ENCODE results near the gene SPATA19.

The SPATA19 gene

GRCh38 chr11:133823211-133823610 is 22.1 kb downstream of the SPATA19 start:
- no peak for TF ChIP-seq NFIC (IDR thresholded peaks at IDR 0.05)
- no peak for TF ChIP-seq TEAD4 (IDR thresholded peaks at IDR 0.05)
- TF ChIP-seq ZBTB7A (IDR thresholded peaks at IDR 0.05; ENCODE audit: low read depth): no peak
- TF ChIP-seq EGR1 (IDR thresholded peaks at IDR 0.05): no peak
- TF ChIP-seq REST (IDR thresholded peaks at IDR 0.05; ENCODE audit: low read depth): no peak
- TF ChIP-seq FOXM1 (IDR thresholded peaks at IDR 0.05; ENCODE audit: borderline replicate concordance, low read depth): no peak
- no peak for TF ChIP-seq USF1 (IDR thresholded peaks at IDR 0.05)
- no peak for TF ChIP-seq TAF1 (IDR thresholded peaks at IDR 0.05; ENCODE audit: low read depth)

GRCh38 chr11:133821776-133822175 is 23.5 kb downstream of the SPATA19 start:
- TF ChIP-seq TCF12 (IDR thresholded peaks at IDR 0.05; ENCODE audit: low read depth): no peak
- peak; percentile 52 for TF ChIP-seq RAD21 (IDR thresholded peaks at IDR 0.05; ENCODE audit: low read depth)
- no peak for TF ChIP-seq CEBPB (IDR thresholded peaks at IDR 0.05)

GRCh38 chr11:133819746-133820315 is 25.5 kb downstream of the SPATA19 start:
- TF ChIP-seq EGR1 (IDR thresholded peaks at IDR 0.05): no peak
- no peak for TF ChIP-seq USF1 (IDR thresholded peaks at IDR 0.05)
- TF ChIP-seq CREB1 (IDR thresholded peaks at IDR 0.05; ENCODE audit: low read depth): no peak
- no peak for TF ChIP-seq TCF12 (IDR thresholded peaks at IDR 0.05; ENCODE audit: low read depth)
- no peak for TF ChIP-seq CEBPB (IDR thresholded peaks at IDR 0.05)
- no peak for TF ChIP-seq RAD21 (IDR thresholded peaks at IDR 0.05; ENCODE audit: low read depth)

- TF ChIP-seq YY1 (IDR thresholded peaks at IDR 0.05; ENCODE audit: low read depth): no peak
Measured at GRCh38 chr11:133819114-133819513, 26.2 kb downstream of the SPATA19 start.

- no peak for TF ChIP-seq RAD21 (IDR thresholded peaks at IDR 0.05; ENCODE audit: low read depth)
- TF ChIP-seq FOXM1 (IDR thresholded peaks at IDR 0.05; ENCODE audit: borderline replicate concordance, low read depth): no peak
- TF ChIP-seq TCF12 (IDR thresholded peaks at IDR 0.05; ENCODE audit: low read depth): no peak
- TF ChIP-seq EGR1 (IDR thresholded peaks at IDR 0.05): no peak
- no peak for TF ChIP-seq TEAD4 (IDR thresholded peaks at IDR 0.05)
- TF ChIP-seq MAX (IDR thresholded peaks at IDR 0.05): no peak
- TF ChIP-seq EP300 (IDR thresholded peaks at IDR 0.05; ENCODE audit: borderline replicate concordance): no peak
- no peak for TF ChIP-seq CEBPB (IDR thresholded peaks at IDR 0.05)
- TF ChIP-seq CREB1 (IDR thresholded peaks at IDR 0.05; ENCODE audit: low read depth): no peak
- TF ChIP-seq TAF1 (IDR thresholded peaks at IDR 0.05; ENCODE audit: low read depth): no peak
- no peak for TF ChIP-seq NFIC (IDR thresholded peaks at IDR 0.05)
- TF ChIP-seq ZBTB7A (IDR thresholded peaks at IDR 0.05; ENCODE audit: low read depth): no peak
- TF ChIP-seq YY1 (IDR thresholded peaks at IDR 0.05; ENCODE audit: low read depth): no peak
- no peak for TF ChIP-seq REST (IDR thresholded peaks at IDR 0.05; ENCODE audit: low read depth)
- TF ChIP-seq USF1 (IDR thresholded peaks at IDR 0.05): no peak
Measured at GRCh38 chr11:133818302-133818701, 27.0 kb downstream of the SPATA19 start.

GRCh38 chr11:133817449-133817848 is 27.9 kb downstream of the SPATA19 start:
- TF ChIP-seq USF1 (IDR thresholded peaks at IDR 0.05) (no peak), FOXM1 (IDR thresholded peaks at IDR 0.05; ENCODE audit: borderline replicate concordance, low read depth) (no peak), CEBPB (IDR thresholded peaks at IDR 0.05) (no peak), TCF12 (IDR thresholded peaks at IDR 0.05; ENCODE audit: low read depth) (no peak)
